ENCODE data around the gene RTF1.
"Not testable (repeated sequence)": the region's sequence is repeated elsewhere in the genome, so short reads cannot be mapped to it uniquely, and the experiment has no call there.

The RTF1 gene

GRCh38 chr15:41438206-41438605, 21.3 kb downstream of the RTF1 start:
- no peak for DNase-seq

DNA sequence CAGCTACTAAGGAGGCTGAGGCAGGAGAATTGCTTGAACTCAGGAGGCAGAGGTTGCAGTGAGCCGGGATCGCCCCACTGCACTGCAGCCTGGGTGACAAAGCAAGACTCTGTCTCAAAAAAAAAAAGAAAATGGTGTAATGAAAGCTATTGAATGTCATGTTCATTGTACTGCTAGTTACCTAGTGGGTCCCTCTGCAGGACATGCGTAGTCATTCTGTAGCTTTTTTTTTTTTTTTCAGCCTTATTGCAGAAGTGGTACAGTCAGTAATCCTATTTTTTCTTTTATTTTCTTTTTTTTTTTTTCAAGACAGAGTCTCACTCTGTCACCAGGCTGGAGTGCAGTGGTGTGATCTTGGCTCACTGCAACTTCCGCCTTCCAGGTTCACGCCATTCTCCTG, 21.9 kb downstream of the RTF1 start:
- not testable (repeated sequence) for DNase-seq

- DNase-seq, result no peak
Observed at GRCh38 chr15:41443275-41443674, 26.4 kb downstream of the RTF1 start.

GRCh38 chr15:41445399-41445798, 28.5 kb downstream of the RTF1 start:
- no peak for DNase-seq

GRCh38 chr15:41462084-41462795, 45.3 kb downstream of the RTF1 start:
- no peak for DNase-seq

DNA sequence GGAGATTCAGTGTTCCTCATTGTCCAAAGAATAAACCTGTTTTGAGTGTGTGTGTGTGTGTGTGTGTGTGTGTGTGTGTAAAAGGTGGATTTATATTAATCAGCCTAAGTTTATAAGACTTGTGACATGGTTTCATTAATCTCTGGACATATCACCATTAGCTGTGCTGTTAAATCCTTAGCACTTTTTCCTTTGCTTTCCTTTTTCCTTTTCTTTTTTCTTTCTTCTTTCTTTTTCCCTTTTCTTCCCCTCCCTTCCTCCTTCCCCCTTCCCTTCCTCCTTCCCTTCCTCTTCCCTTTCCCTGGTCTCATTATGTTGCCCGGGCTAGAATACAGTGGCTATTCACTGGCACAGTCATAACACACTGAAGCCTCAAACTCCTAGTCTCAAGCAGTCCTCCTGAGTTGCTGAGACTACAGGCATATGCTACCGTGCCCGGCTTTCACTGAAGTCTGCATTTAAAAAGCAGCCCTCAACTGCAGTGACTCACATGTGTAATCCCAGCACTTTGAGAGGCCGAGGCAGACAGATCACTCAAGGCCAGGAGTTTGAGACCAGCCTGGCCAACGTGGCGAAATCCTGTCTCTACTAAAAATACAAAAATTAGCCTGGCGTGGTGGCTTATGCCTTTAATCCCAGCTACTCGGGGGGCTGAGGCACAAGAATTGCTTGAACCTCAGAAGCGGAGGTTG, 48.1 kb downstream of the RTF1 start:
- DNase-seq, result no peak

GRCh38 chr15:41465822-41466421, 49.0 kb downstream of the RTF1 start:
- peak; percentile 47 for DNase-seq

GRCh38 chr15:41466711-41467110, 49.8 kb downstream of the RTF1 start:
- DNase-seq, result no peak

DNA sequence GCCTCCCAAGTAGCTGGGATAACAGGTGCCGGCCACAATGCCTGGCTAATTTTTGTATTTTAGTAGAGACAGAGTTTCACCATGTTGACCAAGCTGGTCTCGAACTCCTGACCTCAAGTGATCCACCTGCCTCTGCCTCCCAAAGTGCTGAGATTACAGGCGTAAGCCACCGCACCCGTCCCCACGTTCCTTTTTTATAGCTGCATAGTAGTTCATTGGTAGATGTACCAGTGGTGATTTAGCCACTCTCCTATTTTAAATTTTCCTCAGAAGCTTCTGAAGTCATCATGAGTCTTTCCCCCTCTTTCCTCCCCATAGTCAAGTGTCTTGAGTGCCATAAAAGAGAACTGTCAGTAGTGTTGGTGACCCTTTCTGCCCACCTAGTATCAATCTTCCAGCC, 52.7 kb downstream of the RTF1 start:
- not testable (repeated sequence) for DNase-seq

DNA sequence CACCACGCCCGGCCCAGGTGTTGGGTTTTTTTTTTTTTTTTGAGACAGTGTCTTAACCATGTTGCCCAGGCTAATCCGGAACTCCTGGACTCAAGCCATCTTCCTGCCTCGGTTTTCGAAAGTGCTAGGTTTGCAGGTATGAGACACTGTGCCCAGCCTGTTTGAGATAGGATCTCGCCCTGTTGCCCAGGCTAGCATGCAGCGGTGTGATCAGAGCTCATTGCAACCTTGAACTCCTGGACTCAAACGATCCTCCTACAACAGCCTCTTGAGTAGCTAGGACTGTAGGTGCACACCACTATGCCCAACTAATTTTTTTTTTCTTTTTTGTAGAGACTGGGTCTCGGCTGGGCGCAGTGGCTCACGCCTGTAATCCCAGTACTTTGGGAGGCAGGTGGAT, 56.5 kb downstream of the RTF1 start:
- no peak for DNase-seq

DNA sequence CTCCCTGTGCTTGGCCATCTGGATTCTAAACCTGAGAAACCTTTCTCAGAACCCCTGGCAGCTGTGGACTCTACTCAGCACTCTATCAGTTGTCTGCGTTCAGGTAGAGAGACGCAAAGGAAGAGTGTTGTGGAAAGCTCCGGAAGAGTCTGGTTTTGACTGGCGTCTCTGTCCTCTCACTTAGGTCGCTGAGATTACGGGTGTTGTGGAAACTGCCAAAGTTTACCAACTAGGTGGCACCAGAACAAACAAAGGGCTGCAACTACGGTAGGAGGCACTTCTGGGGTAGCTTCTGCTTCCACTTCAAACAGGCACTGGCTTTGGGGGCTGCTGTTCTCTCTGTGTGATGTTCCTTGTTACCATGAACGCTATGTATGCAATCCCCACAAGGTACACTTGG, 57.5 kb downstream of the RTF1 start:
- no peak for DNase-seq

GRCh38 chr15:41474941-41475340, 58.0 kb downstream of the RTF1 start:
- no peak for DNase-seq

DNA sequence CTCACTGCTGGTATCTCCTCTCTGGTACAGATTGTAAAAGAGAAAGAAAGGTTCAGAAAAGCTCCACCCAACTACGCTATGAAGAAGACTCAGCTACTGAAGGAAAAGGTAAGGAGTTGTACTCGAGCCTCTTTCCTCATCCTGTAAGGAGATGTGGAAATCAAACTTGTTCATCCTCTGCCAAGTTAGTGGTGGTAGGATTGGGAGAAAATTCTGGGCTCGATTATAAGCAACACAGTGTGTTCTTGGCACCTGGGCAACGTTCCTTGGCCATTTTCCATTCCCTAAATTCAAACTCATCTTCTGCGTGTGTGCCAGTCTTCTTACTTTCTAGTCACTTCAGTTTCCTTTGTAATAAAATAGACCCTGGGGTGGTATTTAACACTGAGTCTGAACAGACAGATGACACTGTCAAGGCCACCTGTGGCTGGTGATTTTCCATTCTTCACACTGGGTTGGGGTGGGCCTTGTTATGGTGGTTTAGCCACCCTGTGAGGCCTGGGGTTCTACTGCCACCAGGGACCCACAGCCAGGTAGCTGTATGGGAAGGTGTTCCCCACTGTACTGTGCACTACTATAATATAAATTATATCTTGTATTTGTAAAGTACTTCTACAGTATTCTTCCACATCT, 59.6 kb downstream of the RTF1 start:
- no peak for DNase-seq

GRCh38 chr15:41480396-41481140, 63.7 kb downstream of the RTF1 start:
- no peak for DNase-seq

DNA sequence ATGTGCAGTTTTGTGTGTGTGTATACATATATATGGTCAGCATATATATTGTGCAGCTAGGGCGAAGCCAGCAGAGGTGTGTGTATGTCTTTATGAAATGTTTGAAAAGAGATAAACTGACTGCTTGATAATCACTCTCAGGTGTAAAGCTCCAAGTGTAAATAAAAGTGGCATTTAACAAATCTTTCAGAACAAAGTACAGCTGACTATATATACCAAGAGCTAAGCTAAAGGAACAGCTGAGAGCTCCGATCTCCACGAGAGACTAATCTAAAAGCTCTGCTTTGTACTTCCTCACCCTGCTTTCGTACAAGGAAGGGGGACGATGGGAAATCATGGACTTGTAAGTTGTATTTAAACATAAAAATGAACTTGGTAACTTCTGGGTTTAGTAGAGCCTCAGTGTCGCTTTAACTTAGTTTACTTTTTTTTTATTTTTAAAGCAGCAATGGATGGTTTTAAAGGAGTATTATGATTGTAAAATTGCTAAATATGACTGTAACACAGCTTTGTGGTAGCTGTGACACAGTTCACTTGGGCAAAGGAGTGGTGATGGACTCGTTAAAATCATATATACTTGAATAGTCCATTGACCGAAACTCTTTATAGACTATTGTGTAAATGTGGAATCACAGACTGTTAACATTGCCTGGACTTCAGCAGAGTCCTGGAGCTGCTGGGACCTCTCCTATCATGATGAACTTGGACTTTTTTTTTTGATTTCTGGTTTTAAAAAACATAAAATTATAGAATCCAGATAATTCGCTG, 65.4 kb downstream of the RTF1 start:
- no peak for DNase-seq

DNA sequence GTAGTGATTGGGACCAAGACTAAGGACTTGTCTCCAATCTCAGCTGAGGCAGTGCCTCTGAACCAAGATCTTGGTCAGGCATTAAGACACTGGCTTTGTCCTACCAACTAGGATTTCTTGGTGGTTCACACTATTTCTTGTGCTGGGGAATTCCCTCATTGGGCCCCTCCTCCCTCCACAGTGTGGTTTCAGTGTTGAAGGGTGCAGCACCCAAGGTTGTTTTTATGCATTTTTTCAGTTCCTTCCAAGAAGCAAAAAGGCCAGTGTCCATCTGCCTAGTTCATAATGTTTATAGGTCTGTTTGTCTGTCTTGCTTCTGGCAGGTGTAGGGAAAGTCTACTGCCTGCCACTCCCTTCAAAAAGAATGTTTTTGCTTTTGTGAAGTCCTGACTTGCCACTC, 66.2 kb downstream of the RTF1 start:
- DNase-seq, result no peak

DNA sequence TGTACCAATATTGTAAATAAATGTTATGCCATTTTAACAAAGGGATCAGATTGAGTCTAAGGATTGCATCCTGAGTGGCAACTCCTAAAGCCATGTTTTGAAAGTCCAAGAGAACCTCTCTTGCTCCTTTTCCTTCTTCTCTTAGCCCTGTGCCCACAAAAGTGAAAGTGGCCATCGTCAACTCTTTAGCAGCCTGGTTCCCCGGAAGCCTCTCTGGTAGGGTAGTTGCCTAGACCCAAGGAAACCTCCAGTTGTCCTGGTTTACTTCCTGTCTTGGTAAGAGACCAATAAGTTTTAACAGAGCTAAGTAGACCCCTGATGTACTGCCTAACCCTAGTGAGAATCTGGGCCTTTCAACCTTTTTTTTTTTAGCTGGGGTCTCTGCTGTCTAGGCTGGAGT, 66.6 kb downstream of the RTF1 start:
- no peak for DNase-seq

- DNase-seq, result no peak
Observed at GRCh38 chr15:41484937-41485625, 68.2 kb downstream of the RTF1 start.

DNA sequence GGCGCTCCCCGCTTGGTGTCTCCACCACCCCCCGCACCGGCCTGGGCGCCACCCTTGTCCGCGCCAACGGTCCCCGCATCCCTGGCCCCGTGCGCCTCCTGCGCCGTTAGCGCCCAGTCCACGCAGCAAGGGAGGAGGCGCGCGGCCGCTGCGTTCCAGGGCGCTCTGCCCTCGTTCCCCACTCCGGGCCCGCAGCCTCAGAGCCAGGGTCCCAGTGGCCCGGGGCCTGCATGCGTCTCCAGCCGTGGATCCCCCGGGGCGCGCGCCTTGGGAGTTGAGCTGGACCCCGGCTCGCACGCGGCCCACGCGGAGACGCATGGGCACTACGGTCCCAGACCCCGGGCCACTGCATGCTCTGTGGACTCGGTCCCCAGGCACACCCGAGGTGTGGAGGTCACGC, 69.4 kb downstream of the RTF1 start:
- no peak for DNase-seq

DNA sequence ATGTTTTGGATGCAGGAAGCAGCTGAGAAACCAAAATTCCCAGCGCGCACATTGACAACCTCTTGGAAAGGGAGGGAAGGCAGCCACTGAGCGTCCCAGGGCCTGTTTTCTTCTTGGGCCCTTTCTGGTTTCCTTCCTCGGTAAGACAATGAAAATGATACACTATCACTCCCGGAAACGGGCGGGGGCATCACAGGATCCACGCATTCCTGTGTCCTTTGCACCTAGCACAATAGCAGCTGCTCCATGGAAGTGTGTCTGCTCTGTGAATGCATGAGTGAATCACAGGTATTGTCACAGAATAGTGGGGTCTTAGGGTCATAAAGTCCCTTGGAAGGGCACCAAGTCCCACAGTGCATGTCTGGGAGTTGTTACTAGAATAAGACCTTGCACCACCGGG, 70.5 kb downstream of the RTF1 start:
- DNase-seq, result no peak

DNA sequence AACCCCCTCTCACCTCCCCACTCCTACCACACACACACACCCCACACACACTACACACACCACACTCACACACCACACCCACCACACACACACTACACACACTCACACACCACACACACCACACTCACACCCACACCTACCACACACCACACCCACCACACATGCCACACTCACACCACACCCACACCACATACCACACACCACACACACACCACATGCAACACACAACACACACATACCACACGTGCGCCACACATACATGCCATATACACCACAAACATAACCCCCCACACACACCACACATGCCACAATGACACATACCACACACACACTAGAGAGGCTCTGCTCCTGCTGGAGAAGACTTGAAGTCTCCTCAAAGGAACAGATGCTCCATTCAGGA, 70.9 kb downstream of the RTF1 start:
- DNase-seq, result no peak

DNA sequence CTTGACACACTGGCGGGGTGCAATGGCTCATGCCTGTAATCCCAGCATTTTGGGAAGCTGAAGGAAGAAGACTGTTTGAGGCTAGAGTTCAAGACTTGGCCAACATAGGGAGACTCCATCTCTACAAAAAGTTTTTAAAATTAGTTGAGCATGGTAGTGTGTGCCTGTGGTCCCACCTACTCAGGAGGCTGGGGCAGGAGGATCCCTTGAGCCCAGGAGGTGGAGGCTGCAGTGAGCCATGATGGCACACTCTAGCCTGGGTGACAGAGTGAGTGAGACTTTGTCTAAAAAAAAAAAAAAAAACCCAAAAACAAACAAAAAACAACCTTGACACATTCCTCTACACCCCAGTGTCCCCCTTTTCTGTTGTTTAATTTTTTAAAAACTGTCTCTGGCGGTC, 72.7 kb downstream of the RTF1 start:
- DNase-seq, result no peak
